GM12878 (cell line): ENCODE results near the gene BNC2. TPM values are rescaled to one million over a fixed set of nuclear protein-coding genes. Genes with fewer than 3 reads are reported as not detected.

Experiments used
- ATAC-seq: fragments of 200-7000 bp; cut with Tn5 transposase; 3 replicates; pipeline ENCODE4 v1.9.1; 2020; ENCODE audit warnings: mild to moderate bottlenecking, moderate library complexity
- BruUV-seq: library from RNA; stranded (reverse); fragments of 400-500 nt; replicated peaks from 2 replicates; lab custom pipeline; 2021; lab: Mats Ljungman, UMichigan
- CTCF ChIA-PET: fragments of 300-600 bp; sonication (Branson Sonifier 250); formaldehyde crosslinking; extraction: SDS; loops from one replicate; lab custom pipeline; 2021; ENCODE audit warnings: inconsistent platforms; lab: Yijun Ruan, JAX
- POLR2A ChIA-PET: fragments of 350-600 bp; formaldehyde crosslinking; extraction: SDS; loops from one replicate; lab custom pipeline; 2021; ENCODE audit warnings: inconsistent platforms; lab: Charles Lee
- RAD21 ChIA-PET: fragments of 300-600 bp; sonication (Branson Sonifier 250); formaldehyde crosslinking; loops from one replicate; lab custom pipeline; 2023; ENCODE audit warnings: antibody characterized with exemption; ENCODE audit not compliant: unreplicated experiment; lab: Charles Lee
- SMC1A ChIA-PET: fragments of 300-600 bp; sonication (Branson Sonifier 250); formaldehyde crosslinking; loops from one replicate; lab custom pipeline; 2023; ENCODE audit not compliant: unreplicated experiment, uncharacterized antibody; lab: Charles Lee
- DNase-seq: peaks from one replicate; pipeline ENCODE4 v3.0.0-alpha.2; 2011; ENCODE audit warnings: low read depth, low spot score
- FAIRE-seq: peaks from 3 replicates; lab custom pipeline; 2011; peaks lifted over from hg19 to GRCh38; lab: Jason Lieb, UNC
- H2AFZ ChIP-seq: 2 replicates; pipeline ENCODE4 v1.6.0; 2011; ENCODE audit warnings: low read depth, low read length, control low read depth; ENCODE audit not compliant: control insufficient read depth
- H3K27ac ChIP-seq: 2 replicates; pipeline ENCODE4 v1.5.1; 2011; ENCODE audit warnings: control low read depth; ENCODE audit not compliant: control insufficient read depth, insufficient read depth
- H3K27me3 ChIP-seq, 2 experiments: replicated peaks in 1 of 2; 2 replicates each; pipeline versions ENCODE4 v1.6.0 to v1.6.1; 2011; ENCODE audit warnings: low read length in 1 of 2; ENCODE audit not compliant: control insufficient read depth in 2 of 2, insufficient read depth in 2 of 2
- H3K36me3 ChIP-seq, 2 experiments: 2 replicates each; pipeline ENCODE4 v1.5.1; 2011; ENCODE audit warnings: low read length in 1 of 2; ENCODE audit not compliant: control insufficient read depth in 2 of 2, insufficient read depth in 2 of 2
- H3K4me1 ChIP-seq: 2 replicates; pipeline ENCODE4 v1.6.1; 2011; ENCODE audit warnings: mild to moderate bottlenecking, low read length, moderate library complexity, mixed read lengths; ENCODE audit not compliant: control insufficient read depth, insufficient read depth
- H3K4me2 ChIP-seq: 2 replicates; pipeline ENCODE4 v1.6.0; 2011; ENCODE audit warnings: control low read depth; ENCODE audit not compliant: control insufficient read depth, insufficient read depth
- H3K4me3 ChIP-seq: fragments of 200-600 bp; sonication (generic); 2 replicates; pipeline ENCODE4 v1.5.1; 2016
- H3K79me2 ChIP-seq: 2 replicates; pipeline ENCODE4 v1.6.0; 2011; ENCODE audit warnings: low read length; ENCODE audit not compliant: control insufficient read depth, insufficient read depth
- H3K9ac ChIP-seq: 2 replicates; pipeline ENCODE4 v1.8.0; 2011; ENCODE audit warnings: low read length, control low read depth, mixed read lengths; ENCODE audit not compliant: control insufficient read depth, insufficient read depth
- H3K9me3 ChIP-seq: replicated peaks from 3 replicates; pipeline ENCODE4 v1.5.1; 2011; ENCODE audit warnings: mild to moderate bottlenecking, low read length; ENCODE audit not compliant: control insufficient read depth, insufficient read depth
- H4K20me1 ChIP-seq: 2 replicates; pipeline ENCODE4 v1.6.0; 2011; ENCODE audit not compliant: control insufficient read depth, insufficient read depth
- ATF3 ChIP-seq: IDR thresholded peaks from 2 replicates; pipeline ENCODE4 v1.6.1; 2011; ENCODE audit warnings: low read depth, mild to moderate bottlenecking, low read length, moderate library complexity, borderline replicate concordance; ENCODE audit errors: extremely low read depth
- IKZF1 ChIP-seq: fragments of 450-650 bp; conservative IDR thresholded peaks from 2 replicates; pipeline ENCODE4 v1.6.1; 2017; ENCODE audit warnings: antibody characterized with exemption, mild to moderate bottlenecking
- IKZF2 ChIP-seq, 2 experiments: fragments of 450-650 bp; IDR thresholded peaks; 2 replicates each; pipeline ENCODE4 v1.6.1; 2017; ENCODE audit warnings: mild to moderate bottlenecking in 2 of 2, moderate library complexity in 2 of 2
- IRF4 ChIP-seq: IDR thresholded peaks from 2 replicates; pipeline ENCODE4 v1.6.1; 2011; ENCODE audit warnings: low read depth, low read length
- MEF2B ChIP-seq: fragments of 450-650 bp; IDR thresholded peaks from 2 replicates; pipeline ENCODE4 v1.6.1; 2018; ENCODE audit warnings: mild to moderate bottlenecking, moderate library complexity; ENCODE audit not compliant: partially characterized antibody, poor library complexity, severe bottlenecking
- MLLT1 ChIP-seq: fragments of 450-650 bp; IDR thresholded peaks from 2 replicates; pipeline ENCODE4 v1.6.1; 2016; ENCODE audit warnings: mild to moderate bottlenecking
- RBBP5 ChIP-seq: fragments of 200-600 bp; sonication (generic); conservative IDR thresholded peaks from 2 replicates; pipeline ENCODE4 v1.6.1; 2016
- YBX1 ChIP-seq: fragments of 450-650 bp; IDR thresholded peaks from 2 replicates; pipeline ENCODE4 v1.6.1; 2016; ENCODE audit warnings: antibody characterized with exemption
- ZBTB33 ChIP-seq: fragments of 450-650 bp; IDR thresholded peaks from 2 replicates; pipeline ENCODE4 v1.6.1; 2017; ENCODE audit warnings: mild to moderate bottlenecking
- WGBS: methylation state at CpG from one replicate; pipeline ENCODE4 v1.1.6; 2016; ENCODE audit warnings: low lambda C conversion rate; ENCODE audit not compliant: insufficient replicate concordance, insufficient coverage; ENCODE audit errors: missing lambda C conversion rate; 5-methylcytosine and 5-hydroxymethylcytosine counted together
- in situ Hi-C: fragments of 300-500 bp; cut with MboI; formaldehyde crosslinking; loops from 9 replicates; pipeline ENCODE4 v1.14.3; 2018; ENCODE audit warnings: mixed read lengths
- intact Hi-C: fragments of 100-400 bp; cut with micrococcal nuclease; formaldehyde crosslinking; loops from one replicate; pipeline ENCODE4 v1.14.2; 2022; ENCODE audit not compliant: unreplicated experiment
- polyA plus RNA-seq, 11 experiments: library from polyadenylated mRNA; depleted of rRNA in 4 of 11; unstranded in 6 of 11; stranded (reverse) in 5 of 11; fragments of >200 nt; fragmentation: Nextera tagmentation in 4 of 11; fragmentation: Illumina TruSeq in 1 of 11; extraction: Ambion mirVana in 4 of 11; extraction: Trizol in 1 of 11; gene quantifications; 1 replicate in 1 of 11; 2 replicates in 10 of 11; pipeline versions ENCODE4 v1.2.1 to v1.2.3, GENCODE V29; 2011 to 2016; ENCODE audit warnings: inconsistent platforms in 2 of 11, missing spikeins in 2 of 11, low read depth in 1 of 11
- total RNA-seq, 4 experiments: library from RNA; depleted of rRNA in 3 of 4; stranded (reverse); fragments of >200 nt in 3 of 4; fragmentation: Illumina TruSeq in 1 of 4; extraction: Trizol in 1 of 4; gene quantifications; 2 replicates each; pipeline versions ENCODE4 v1.2.1 to v1.2.3, GENCODE V29; 2013 to 2021

BNC2 gene
- total and polyA plus RNA-seq, 10 of the 15 experiments (the other 5 are each of a cell fraction or from before 2014, with no cell fraction given): 0.05 to 14.5 (median 0.26) TPM

GRCh38 chr9:16485160-16485559, 385.3 kb downstream of the BNC2 start (continued):
- no peak for TF ChIP-seq ZBTB33
- no peak for TF ChIP-seq IRF4
- no peak for TF ChIP-seq ATF3
- TF ChIP-seq MLLT1: no peak
- no peak for TF ChIP-seq RBBP5
- no peak for TF ChIP-seq YBX1

GRCh38 chr9:16484744-16485143, 385.7 kb downstream of the BNC2 start:
- H3K27ac ChIP-seq: no peak overlapping the region
- ATAC-seq (no peak; the same call in 1 of the 3 replicates), DNase-seq (no peak), FAIRE-seq (no peak)
- BruUV-seq: no TSS peak
- ChIA-PET RAD21 (interaction anchor here (0.7 to 2.9 kb wide), 19 partner anchors 9 to 117 kb away, joined by 3 to 19 read pairs (median 4); no protein-coding TSS in a partner anchor), SMC1A (interaction anchor here (0.7 to 3.0 kb wide), 33 partner anchors 8 to 277 kb away, joined by 3 to 16 read pairs (median 4); no protein-coding TSS in a partner anchor), POLR2A (interaction anchor here (0.9 to 1.9 kb wide), 6 partner anchors 8 to 37 kb away, joined by 3 to 7 read pairs (median 4); no protein-coding TSS in a partner anchor), CTCF (interaction anchor here (1.1 to 2.2 kb wide), 9 partner anchors 9 to 60 kb away, joined by 3 to 8 read pairs (median 4); no protein-coding TSS in a partner anchor)
- H3K4me3 ChIP-seq: no peak overlapping the region
- TF ChIP-seq MEF2B (no peak), IKZF1 (no peak), IKZF2 (IDR thresholded peaks at IDR 0.05) (0 out of 4 replicates have a peak, but pooled peaks have one; percentile 17 to 20)
- no peaks in the 10 kb centered on the region for H3K36me3 ChIP-seq
- 25% methylated on average over 2 of the region's 2 CpGs for WGBS
- no peaks in the 10 kb centered on the region for H3K9me3 ChIP-seq
- H2AFZ ChIP-seq: no peak overlapping the region
- H3K27me3 ChIP-seq: no peaks in the 10 kb centered on the region
- no peak overlapping the region for H3K4me2 ChIP-seq
- in situ Hi-C loops (no loop called here), intact Hi-C loops (loop anchor here (5.0 kb wide), 1 partner anchor 32 kb away; no protein-coding TSS in a partner anchor)
- no peak overlapping the region for H3K9ac ChIP-seq
- H3K4me1 ChIP-seq: no peaks in the 10 kb centered on the region
- H4K20me1 ChIP-seq: no peaks in the 10 kb centered on the region
- no peaks in the 10 kb centered on the region for H3K79me2 ChIP-seq
